Common myeloid progenitor, CD34-positive (primary cell): ENCODE results near the gene MRPS26.
"Not testable (repeated sequence)": the region's sequence is repeated elsewhere in the genome, so short reads cannot be mapped to it uniquely, and the experiment has no call there.

ENCODE experiments used
- CTCF ChIA-PET: fragments of 350-600 bp; sonication (Branson Sonifier 250); formaldehyde crosslinking; loops from one replicate; lab custom pipeline; 2021; ENCODE audit warnings: antibody characterized with exemption; lab: Charles Lee
- POLR2A ChIA-PET: fragments of 350-600 bp; sonication (Branson Sonifier 250); formaldehyde crosslinking; loops from one replicate; lab custom pipeline; 2021; ENCODE audit warnings: antibody characterized with exemption; lab: Charles Lee
- DNase-seq, 3 donors: peaks; one replicate each; pipeline versions ENCODE4 v3.0.0 to v3.0.0-alpha.2; 2013
- H3K27ac ChIP-seq, 2 experiments: 1 replicate in 1 of 2; 2 replicates in 1 of 2; pipeline ENCODE4 v1.7.0; 2013; ENCODE audit warnings: inconsistent platforms in 2 of 2, low read length in 2 of 2, mild to moderate bottlenecking in 2 of 2, low read depth in 1 of 2, moderate library complexity in 1 of 2; ENCODE audit not compliant: severe bottlenecking in 2 of 2, insufficient read depth in 1 of 2, poor library complexity in 1 of 2
- H3K27me3 ChIP-seq, 5 experiments: replicated peaks in 2 of 5; 1 replicate in 3 of 5; 2 replicates in 2 of 5; pipeline versions ENCODE4 v1.6.1 to v1.7.0; 2013; ENCODE audit warnings: low read length in 4 of 5, mild to moderate bottlenecking in 2 of 5, moderate library complexity in 2 of 5, inconsistent platforms in 1 of 5; ENCODE audit not compliant: insufficient read depth in 5 of 5, control insufficient read depth in 4 of 5
- H3K36me3 ChIP-seq, 4 experiments: 1 replicate in 2 of 4; 2 replicates in 2 of 4; pipeline versions ENCODE4 v1.6.1 to v1.7.0; 2013; ENCODE audit warnings: low read length in 3 of 4, control low read depth in 1 of 4, mild to moderate bottlenecking in 1 of 4; ENCODE audit not compliant: control insufficient read depth in 4 of 4, insufficient read depth in 4 of 4
- H3K4me1 ChIP-seq, 4 experiments: 1 replicate in 3 of 4; 2 replicates in 1 of 4; pipeline versions ENCODE4 v1.6.1 to v1.7.1; 2013; ENCODE audit warnings: low read length in 3 of 4, mild to moderate bottlenecking in 3 of 4, control low read depth in 1 of 4, inconsistent platforms in 1 of 4, moderate library complexity in 1 of 4; ENCODE audit not compliant: control insufficient read depth in 4 of 4, insufficient read depth in 4 of 4; ENCODE audit errors: control extremely low read depth in 1 of 4
- H3K4me3 ChIP-seq, 7 experiments: 1 replicate in 4 of 7; 2 replicates in 3 of 7; pipeline versions ENCODE4 v1.5.1 to v1.7.0; 2013; ENCODE audit warnings: mild to moderate bottlenecking in 7 of 7, low read length in 6 of 7, moderate library complexity in 6 of 7, inconsistent platforms in 2 of 7, low read depth in 2 of 7, control low read depth in 1 of 7; ENCODE audit not compliant: insufficient read depth in 4 of 7, control insufficient read depth in 1 of 7; ENCODE audit errors: extremely low read depth in 1 of 7
- H3K9me3 ChIP-seq, 5 experiments: 1 replicate in 4 of 5; 2 replicates in 1 of 5; pipeline versions ENCODE4 v1.6.1 to v1.7.1; 2013; ENCODE audit warnings: low read length in 4 of 5, mild to moderate bottlenecking in 2 of 5, inconsistent platforms in 1 of 5, low read depth in 1 of 5, moderate library complexity in 1 of 5; ENCODE audit not compliant: control insufficient read depth in 4 of 5, insufficient read depth in 2 of 5; ENCODE audit errors: control extremely low read depth in 1 of 5
- WGBS: methylation state at CpG from one replicate; pipeline ENCODE4 v1.1.5; 2013; ENCODE audit not compliant: insufficient coverage; 5-methylcytosine and 5-hydroxymethylcytosine counted together

The MRPS26 gene

GRCh38 chr20:3073251-3073643 is 27.4 kb downstream of the MRPS26 start:
- CTCF ChIA-PET = interaction anchor here (1.0 to 9.7 kb wide), 3 partner anchors 17 to 46 kb away, joined by 3 to 64 read pairs (median 4); no protein-coding TSS in a partner anchor
- WGBS = 95% methylated on average over 8 of the region's 8 CpGs
- not testable (repeated sequence) for H3K27me3 ChIP-seq, H3K4me3 ChIP-seq, H3K36me3 ChIP-seq, DNase-seq, H3K9me3 ChIP-seq, H3K27ac ChIP-seq
- POLR2A ChIA-PET = interaction anchor here (2.5 kb wide), 1 partner anchor 19 kb away, joined by 13 read pairs; no protein-coding TSS in a partner anchor
- peaks cover 2 to 64% (median 48%) of the 10 kb centered on the region in 4 experiments for H3K4me1 ChIP-seq

DNA sequence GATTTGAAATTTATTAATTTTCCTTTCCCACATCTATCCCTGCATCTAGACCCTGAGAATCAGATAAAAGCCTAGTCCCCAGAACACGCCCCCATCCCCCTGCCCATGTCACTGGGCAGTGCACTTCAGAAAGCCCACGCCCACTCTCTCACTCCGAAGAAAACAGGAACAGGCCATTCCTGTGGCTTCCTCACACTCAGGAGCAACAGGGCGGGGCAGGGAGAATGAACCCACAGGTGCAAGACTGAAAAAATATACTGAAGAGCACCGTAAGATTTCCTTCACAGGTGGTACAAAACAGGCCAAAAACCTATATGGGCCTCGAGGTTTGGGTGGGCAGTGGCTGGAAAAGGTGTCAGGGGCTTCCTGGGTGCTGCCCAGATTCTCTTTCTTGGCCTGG is 29.0 kb downstream of the MRPS26 start:
- no peaks in the 10 kb centered on the region for H3K27me3 ChIP-seq
- peak overlapping the region in 2 of 7 experiments; percentile 3 to 39 for H3K4me3 ChIP-seq

GRCh38 chr20:3075315-3075714 is 29.5 kb downstream of the MRPS26 start:
- 100% methylated on average over 5 of the region's 6 CpGs for WGBS
- DNase-seq, H3K9me3 ChIP-seq, POLR2A ChIA-PET, H3K27me3 ChIP-seq, H3K27ac ChIP-seq, H3K36me3 ChIP-seq: not testable (repeated sequence)
- CTCF ChIA-PET = interaction anchor here (1.0 to 9.7 kb wide), 5 partner anchors 10 to 40 kb away, joined by 3 to 64 read pairs (median 5); no protein-coding TSS in a partner anchor
- Histone ChIP-seq H3K4me3 (peak overlapping the region in 1 of 7 experiments; percentile 3), H3K4me1 (peaks cover 2 to 72% (median 50%) of the 10 kb centered on the region in 4 experiments)

More for the DNA sequence above, 29.0 kb downstream of the MRPS26 start:
- WGBS = 3% methylated on average over 5 of the region's 6 CpGs
- Histone ChIP-seq H3K9me3 (no peaks in the 10 kb centered on the region), H3K4me1 (peaks cover 2 to 67% (median 50%) of the 10 kb centered on the region in 4 experiments), H3K36me3 (no peaks in the 10 kb centered on the region), H3K27ac (no peak overlapping the region)
- DNase-seq = peak in 2 of 3 donors; percentile 37 to 56
- CTCF ChIA-PET = interaction anchor here (0.6 to 9.7 kb wide), 6 partner anchors 10 to 40 kb away, joined by 3 to 64 read pairs (median 4); no protein-coding TSS in a partner anchor
- POLR2A ChIA-PET = no interaction called here

GRCh38 chr20:3077618-3078134 is 31.8 kb downstream of the MRPS26 start:
- CTCF ChIA-PET = interaction anchor here (0.7 to 2.7 kb wide), 17 partner anchors 9 to 93 kb away, joined by 3 to 19 read pairs (median 6); no protein-coding TSS in a partner anchor
- WGBS = 0% methylated on average over 2 of the region's 4 CpGs
- no peaks in the 10 kb centered on the region for H3K9me3 ChIP-seq
- POLR2A ChIA-PET = interaction anchor here (0.6 to 1.3 kb wide), 4 partner anchors 13 to 31 kb away, joined by 4 to 5 read pairs (median 4); no protein-coding TSS in a partner anchor
- peak overlapping the region in 2 of 7 experiments; percentile 34 to 51 for H3K4me3 ChIP-seq
- DNase-seq = peak; percentile 82 to 96 (median 93)
- H3K36me3 ChIP-seq = no peaks in the 10 kb centered on the region
- peaks cover 5 to 77% (median 53%) of the 10 kb centered on the region in 4 experiments for H3K4me1 ChIP-seq
- H3K27me3 ChIP-seq = no peaks in the 10 kb centered on the region
- H3K27ac ChIP-seq = peak overlapping the region in 1 of 2 experiments; percentile 49

GRCh38 chr20:3080939-3081388 is 35.1 kb downstream of the MRPS26 start:
- DNase-seq = no peak
- Histone ChIP-seq H3K36me3 (no peaks in the 10 kb centered on the region), H3K4me3 (peak overlapping the region in 4 of 7 experiments; percentile 10 to 83 (median 48)), H3K27ac (peak overlapping the region; percentile 30 to 64), H3K9me3 (no peaks in the 10 kb centered on the region), H3K4me1 (peaks cover 5 to 79% (median 61%) of the 10 kb centered on the region in 4 experiments), H3K27me3 (no peaks in the 10 kb centered on the region)
- POLR2A ChIA-PET = no interaction called here
- CTCF ChIA-PET = interaction anchor here (2.0 kb wide), 2 partner anchors 11 kb away, joined by 6 to 7 read pairs; no protein-coding TSS in a partner anchor
- WGBS = 27% methylated on average over 3 of the region's 6 CpGs

DNA sequence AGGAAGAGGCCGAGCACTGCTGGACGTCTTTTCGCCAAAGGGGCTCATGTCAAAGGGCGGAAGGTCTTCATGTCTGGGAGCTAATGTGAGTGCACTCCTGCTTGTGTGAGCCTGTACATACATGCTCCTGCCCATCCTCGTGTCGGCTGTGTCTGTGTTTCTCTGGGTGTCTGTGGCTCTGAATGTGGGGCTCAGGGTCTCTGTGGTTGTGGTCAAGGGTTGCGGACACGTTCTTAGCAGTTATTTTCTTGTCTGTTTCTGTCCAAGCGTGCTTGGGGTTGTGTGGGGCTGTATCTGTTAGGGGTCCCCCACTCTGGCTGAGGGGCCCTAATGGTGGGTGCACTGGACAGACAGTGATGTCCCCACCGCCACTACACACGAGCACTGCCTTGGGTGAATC is 35.8 kb downstream of the MRPS26 start:
- Histone ChIP-seq H3K4me3 (peak overlapping the region; percentile 32 to 83 (median 63)), H3K27me3 (no peaks in the 10 kb centered on the region), H3K36me3 (no peaks in the 10 kb centered on the region), H3K9me3 (no peaks in the 10 kb centered on the region), H3K4me1 (peaks cover 5 to 76% (median 56%) of the 10 kb centered on the region in 4 experiments), H3K27ac (peak overlapping the region; percentile 30 to 64)
- peak in 1 of 3 donors; percentile 39 for DNase-seq
- 20% methylated on average over 11 of the region's 11 CpGs for WGBS
- POLR2A ChIA-PET = no interaction called here
- CTCF ChIA-PET = interaction anchor here (2.0 kb wide), 2 partner anchors 10 to 12 kb away, joined by 6 to 7 read pairs; no protein-coding TSS in a partner anchor
